Measurements from ENCODE around the gene RPS16.

The RPS16 gene

DNA sequence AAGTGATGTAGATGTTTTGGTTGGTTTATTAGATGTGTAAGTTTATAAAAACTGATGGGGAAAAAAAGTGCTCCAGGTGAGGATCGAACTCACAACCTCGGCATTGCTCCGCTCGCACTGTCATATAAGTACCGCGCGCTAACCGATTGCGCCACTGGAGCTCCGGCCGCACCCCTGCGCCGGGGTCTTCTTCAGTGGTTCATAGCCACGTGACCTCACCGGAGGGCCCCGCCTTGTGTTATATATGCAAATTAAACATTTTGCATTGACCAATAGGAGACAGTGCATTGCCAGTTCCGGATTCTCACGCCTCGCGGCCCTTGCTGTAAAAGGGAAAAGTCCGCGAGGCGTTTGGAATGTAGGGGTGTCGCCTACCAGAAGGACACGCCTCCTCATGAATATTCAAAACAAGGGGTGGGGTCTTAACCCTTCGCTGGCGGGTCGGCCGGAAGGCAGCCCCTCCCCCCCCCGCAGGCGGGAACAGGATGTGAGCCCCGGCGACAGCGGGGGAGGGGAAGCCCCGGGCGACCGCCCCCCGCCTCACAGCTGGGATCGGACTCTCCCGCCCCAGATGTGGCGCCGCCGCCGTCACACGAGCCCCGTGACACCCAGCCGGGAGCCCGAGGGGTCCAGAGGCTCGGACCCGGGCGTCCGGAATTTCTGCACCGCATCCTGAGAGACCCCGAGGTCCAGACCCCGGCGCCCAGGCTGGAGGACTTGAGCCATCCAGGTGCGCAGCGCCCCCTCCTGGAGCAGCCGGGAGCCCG is 23.5 kb downstream of the RPS16 start, which contains the start of gene PLEKHG2 (continued):
- TF ChIP-seq ZSCAN18 (tag by site-specific recombination; IDR thresholded peaks at IDR 0.05) (peak; percentile 92), KLF8 (tag by site-specific recombination; IDR thresholded peaks at IDR 0.05) (peak; percentile 96), ZSCAN30 (tag by site-specific recombination; IDR thresholded peaks at IDR 0.05) (peak; percentile 97), RBAK (tag by site-specific recombination; IDR thresholded peaks at IDR 0.05) (no peak), ZNF280C (tag by site-specific recombination; IDR thresholded peaks at IDR 0.05) (no peak), ZFP41 (tag by site-specific recombination; IDR thresholded peaks at IDR 0.05; ENCODE audit: borderline replicate concordance) (no peak), ZNF514 (tag by site-specific recombination; IDR thresholded peaks at IDR 0.05) (no peak), ATF2 (tag by site-specific recombination; IDR thresholded peaks at IDR 0.05; ENCODE audit: low read depth) (peak; percentile 75), ZNF155 (tag by site-specific recombination; IDR thresholded peaks at IDR 0.05) (no peak), ZNF184 (tag by site-specific recombination; IDR thresholded peaks at IDR 0.05) (peak; percentile 99), YY1 (tag by site-specific recombination; IDR thresholded peaks at IDR 0.05) (peak; percentile 72; the same call in 1 of the 2 replicates), ZNF112 (tag by site-specific recombination; IDR thresholded peaks at IDR 0.05) (no peak), ZNF548 (tag by site-specific recombination; IDR thresholded peaks at IDR 0.05) (no peak), ZBTB20 (tag by site-specific recombination; IDR thresholded peaks at IDR 0.05) (no peak), ZNF354C (tag by site-specific recombination; IDR thresholded peaks at IDR 0.05; ENCODE audit: borderline replicate concordance, low read depth) (no peak), ZNF529 (tag by site-specific recombination; IDR thresholded peaks at IDR 0.05; ENCODE audit: insufficient replicate concordance) (no peak), ZBTB26 (tag by site-specific recombination; optimal IDR thresholded peaks at IDR 0.05) (peak; percentile 73), ZNF302 (tag by site-specific recombination; IDR thresholded peaks at IDR 0.05; ENCODE audit: low read depth) (no peak), ZNF274 (IDR thresholded peaks at IDR 0.05; ENCODE audit: low read length) (no peak), ZNF274 (tag by site-specific recombination; IDR thresholded peaks at IDR 0.05; ENCODE audit: borderline replicate concordance) (no peak), BCL6B (tag by site-specific recombination; IDR thresholded peaks at IDR 0.05) (no peak)
- TF ChIP-seq, protein P1, sequence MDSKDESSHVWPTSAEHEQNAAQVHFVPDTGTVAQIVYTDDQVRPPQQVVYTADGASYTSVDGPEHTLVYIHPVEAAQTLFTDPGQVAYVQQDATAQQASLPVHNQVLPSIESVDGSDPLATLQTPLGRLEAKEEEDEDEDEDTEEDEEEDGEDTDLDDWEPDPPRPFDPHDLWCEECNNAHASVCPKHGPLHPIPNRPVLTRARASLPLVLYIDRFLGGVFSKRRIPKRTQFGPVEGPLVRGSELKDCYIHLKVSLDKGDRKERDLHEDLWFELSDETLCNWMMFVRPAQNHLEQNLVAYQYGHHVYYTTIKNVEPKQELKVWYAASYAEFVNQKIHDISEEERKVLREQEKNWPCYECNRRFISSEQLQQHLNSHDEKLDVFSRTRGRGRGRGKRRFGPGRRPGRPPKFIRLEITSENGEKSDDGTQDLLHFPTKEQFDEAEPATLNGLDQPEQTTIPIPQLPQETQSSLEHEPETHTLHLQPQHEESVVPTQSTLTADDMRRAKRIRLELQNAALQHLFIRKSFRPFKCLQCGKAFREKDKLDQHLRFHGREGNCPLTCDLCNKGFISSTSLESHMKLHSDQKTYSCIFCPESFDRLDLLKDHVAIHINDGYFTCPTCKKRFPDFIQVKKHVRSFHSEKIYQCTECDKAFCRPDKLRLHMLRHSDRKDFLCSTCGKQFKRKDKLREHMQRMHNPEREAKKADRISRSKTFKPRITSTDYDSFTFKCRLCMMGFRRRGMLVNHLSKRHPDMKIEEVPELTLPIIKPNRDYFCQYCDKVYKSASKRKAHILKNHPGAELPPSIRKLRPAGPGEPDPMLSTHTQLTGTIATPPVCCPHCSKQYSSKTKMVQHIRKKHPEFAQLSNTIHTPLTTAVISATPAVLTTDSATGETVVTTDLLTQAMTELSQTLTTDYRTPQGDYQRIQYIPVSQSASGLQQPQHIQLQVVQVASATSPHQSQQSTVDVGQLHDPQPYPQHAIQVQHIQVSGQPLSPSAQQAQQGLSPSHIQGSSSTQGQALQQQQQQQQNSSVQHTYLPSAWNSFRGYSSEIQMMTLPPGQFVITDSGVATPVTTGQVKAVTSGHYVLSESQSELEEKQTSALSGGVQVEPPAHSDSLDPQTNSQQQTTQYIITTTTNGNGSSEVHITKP (tag by site-specific recombination; IDR thresholded peaks at IDR 0.05): peak; percentile 75
- TF ChIP-seq, protein P2, sequence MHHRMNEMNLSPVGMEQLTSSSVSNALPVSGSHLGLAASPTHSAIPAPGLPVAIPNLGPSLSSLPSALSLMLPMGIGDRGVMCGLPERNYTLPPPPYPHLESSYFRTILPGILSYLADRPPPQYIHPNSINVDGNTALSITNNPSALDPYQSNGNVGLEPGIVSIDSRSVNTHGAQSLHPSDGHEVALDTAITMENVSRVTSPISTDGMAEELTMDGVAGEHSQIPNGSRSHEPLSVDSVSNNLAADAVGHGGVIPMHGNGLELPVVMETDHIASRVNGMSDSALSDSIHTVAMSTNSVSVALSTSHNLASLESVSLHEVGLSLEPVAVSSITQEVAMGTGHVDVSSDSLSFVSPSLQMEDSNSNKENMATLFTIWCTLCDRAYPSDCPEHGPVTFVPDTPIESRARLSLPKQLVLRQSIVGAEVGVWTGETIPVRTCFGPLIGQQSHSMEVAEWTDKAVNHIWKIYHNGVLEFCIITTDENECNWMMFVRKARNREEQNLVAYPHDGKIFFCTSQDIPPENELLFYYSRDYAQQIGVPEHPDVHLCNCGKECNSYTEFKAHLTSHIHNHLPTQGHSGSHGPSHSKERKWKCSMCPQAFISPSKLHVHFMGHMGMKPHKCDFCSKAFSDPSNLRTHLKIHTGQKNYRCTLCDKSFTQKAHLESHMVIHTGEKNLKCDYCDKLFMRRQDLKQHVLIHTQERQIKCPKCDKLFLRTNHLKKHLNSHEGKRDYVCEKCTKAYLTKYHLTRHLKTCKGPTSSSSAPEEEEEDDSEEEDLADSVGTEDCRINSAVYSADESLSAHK (tag by site-specific recombination; IDR thresholded peaks at IDR 0.05): peak; percentile 80
